HUES6 (cell line): ENCODE results near the gene NUDT9.
"Not testable (repeated sequence)": the region's sequence is repeated elsewhere in the genome, so short reads cannot be mapped to it uniquely, and the experiment has no call there.

Source experiments
- H3K27ac ChIP-seq: 2 replicates; pipeline ENCODE4 v1.7.0; 2013; ENCODE audit warnings: low read depth, mild to moderate bottlenecking, low read length, inconsistent platforms
- H3K27me3 ChIP-seq: 2 replicates; pipeline ENCODE4 v1.6.1; 2013; ENCODE audit warnings: low read length; ENCODE audit not compliant: control insufficient read depth, insufficient read depth
- H3K36me3 ChIP-seq: 2 replicates; pipeline ENCODE4 v1.6.1; 2013; ENCODE audit warnings: low read length; ENCODE audit not compliant: control insufficient read depth, insufficient read depth
- H3K4me1 ChIP-seq: 2 replicates; pipeline ENCODE4 v1.6.1; 2013; ENCODE audit warnings: low read length; ENCODE audit not compliant: control insufficient read depth, insufficient read depth
- H3K4me3 ChIP-seq: 2 replicates; pipeline ENCODE4 v1.5.1; 2013; ENCODE audit warnings: low read depth, low read length
- H3K9ac ChIP-seq: one replicate; pipeline ENCODE4 v1.6.1; 2013; ENCODE audit warnings: mild to moderate bottlenecking, low read length
- H3K9me3 ChIP-seq: 2 replicates; pipeline ENCODE4 v1.6.1; 2013; ENCODE audit warnings: low read depth, low read length; ENCODE audit not compliant: control insufficient read depth, insufficient read depth

Gene NUDT9

DNA sequence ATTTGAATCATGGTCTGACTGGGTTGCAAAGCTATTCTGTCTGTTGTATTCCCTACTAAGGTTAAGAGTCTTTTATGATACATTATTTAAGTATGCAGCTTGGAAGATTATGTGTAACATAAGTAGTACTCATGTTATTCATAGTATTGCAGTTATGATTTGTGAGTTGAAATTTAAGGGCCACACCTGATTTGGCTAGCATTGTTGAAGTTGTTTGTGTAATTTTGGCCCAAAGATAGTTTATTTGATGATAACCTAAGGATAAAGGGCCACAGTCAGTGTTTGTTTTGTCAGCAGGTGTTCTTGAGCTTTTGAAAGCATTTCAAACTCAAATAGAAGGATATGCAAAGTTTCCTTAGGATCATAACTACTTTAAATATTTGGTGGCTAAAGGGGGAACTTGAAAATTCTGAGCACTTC is 38.9 kb downstream of the NUDT9 start:
- Histone ChIP-seq H3K9ac (no peak overlapping the region), H3K4me3 (no peak overlapping the region), H3K36me3 (peaks cover 13% of the 10 kb centered on the region; the same call in 1 of the 2 replicates), H3K27ac (no peak overlapping the region), H3K9me3 (no peaks in the 10 kb centered on the region), H3K27me3 (no peaks in the 10 kb centered on the region), H3K4me1 (peaks cover 8% of the 10 kb centered on the region; the same call in 1 of the 2 replicates)

- Histone ChIP-seq H3K4me1 (peaks cover 5% of the 10 kb centered on the region; the same call in 1 of the 2 replicates), H3K27me3 (no peaks in the 10 kb centered on the region), H3K27ac (no peak overlapping the region), H3K36me3 (peaks cover 13% of the 10 kb centered on the region; the same call in 1 of the 2 replicates), H3K9ac (no peak overlapping the region), H3K4me3 (no peak overlapping the region), H3K9me3 (no peaks in the 10 kb centered on the region)
Observed at GRCh38 chr4:87462102-87462501, 39.7 kb downstream of the NUDT9 start.

DNA sequence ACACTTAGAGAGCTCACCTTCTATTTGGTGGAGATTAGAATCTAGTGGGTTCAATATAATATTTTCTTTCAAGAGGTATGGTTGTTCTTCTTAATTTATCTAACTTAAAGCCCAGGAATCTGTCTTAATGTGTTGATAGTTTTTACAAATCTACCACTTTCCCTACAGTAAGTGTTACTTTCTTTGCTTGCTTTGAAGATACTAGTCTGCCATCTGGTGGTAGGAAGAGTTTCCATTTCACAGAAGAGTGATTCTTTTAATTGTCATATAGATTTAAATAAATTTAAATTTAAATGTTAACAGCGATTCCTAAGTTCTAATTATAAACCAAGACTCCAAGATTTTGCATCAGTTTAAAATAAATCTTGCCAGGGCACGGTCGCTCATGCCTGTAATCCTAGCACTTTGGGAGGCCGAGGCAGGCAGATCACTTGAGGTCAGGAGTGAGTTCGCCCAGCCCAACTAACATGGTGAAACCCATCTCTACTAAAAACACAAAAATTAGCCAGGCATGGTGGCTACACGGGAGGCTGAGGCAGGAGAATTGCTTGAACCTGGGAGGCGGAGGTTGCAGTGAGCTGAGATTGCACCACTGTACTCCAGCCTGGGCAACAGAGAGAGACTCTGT is 43.5 kb downstream of the NUDT9 start:
- no peaks in the 10 kb centered on the region for H3K27me3 ChIP-seq
- H3K4me1 ChIP-seq: peaks cover 5% of the 10 kb centered on the region; the same call in 1 of the 2 replicates
- no peaks in the 10 kb centered on the region for H3K36me3 ChIP-seq
- H3K4me3 ChIP-seq: no peak overlapping the region
- no peaks in the 10 kb centered on the region for H3K9me3 ChIP-seq
- no peak overlapping the region for H3K27ac ChIP-seq
- no peak overlapping the region for H3K9ac ChIP-seq

DNA sequence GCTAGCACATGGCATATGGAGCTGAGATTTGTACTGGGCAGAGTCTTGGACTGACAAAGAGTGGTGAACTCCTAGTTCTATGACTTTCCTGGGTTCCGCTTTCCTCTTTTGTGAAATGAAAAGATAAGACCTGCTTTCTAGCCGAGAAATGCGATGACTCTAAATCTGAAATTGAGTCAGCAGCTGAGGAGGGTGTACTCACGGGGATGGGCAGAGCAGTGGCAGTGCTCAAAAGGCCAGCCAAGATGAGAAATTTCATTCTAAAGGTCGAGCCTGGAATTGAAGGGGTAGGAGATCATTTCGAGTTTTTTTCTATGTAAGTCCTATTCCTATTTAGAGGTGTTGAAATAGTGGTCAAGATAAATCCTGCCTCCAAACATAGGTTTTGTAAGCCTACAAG is 47.0 kb downstream of the NUDT9 start:
- Histone ChIP-seq H3K9ac (no peak overlapping the region), H3K4me3 (no peak overlapping the region), H3K27me3 (no peaks in the 10 kb centered on the region), H3K27ac (no peak overlapping the region), H3K9me3 (no peaks in the 10 kb centered on the region), H3K4me1 (no peaks in the 10 kb centered on the region), H3K36me3 (no peaks in the 10 kb centered on the region)

- Histone ChIP-seq H3K9ac (no peak overlapping the region), H3K4me1 (peaks cover 13% of the 10 kb centered on the region), H3K36me3 (no peaks in the 10 kb centered on the region), H3K27ac (no peak overlapping the region), H3K4me3 (no peak overlapping the region), H3K9me3 (no peaks in the 10 kb centered on the region), H3K27me3 (no peaks in the 10 kb centered on the region)
Observed at GRCh38 chr4:87476934-87477333, 54.6 kb downstream of the NUDT9 start.

DNA sequence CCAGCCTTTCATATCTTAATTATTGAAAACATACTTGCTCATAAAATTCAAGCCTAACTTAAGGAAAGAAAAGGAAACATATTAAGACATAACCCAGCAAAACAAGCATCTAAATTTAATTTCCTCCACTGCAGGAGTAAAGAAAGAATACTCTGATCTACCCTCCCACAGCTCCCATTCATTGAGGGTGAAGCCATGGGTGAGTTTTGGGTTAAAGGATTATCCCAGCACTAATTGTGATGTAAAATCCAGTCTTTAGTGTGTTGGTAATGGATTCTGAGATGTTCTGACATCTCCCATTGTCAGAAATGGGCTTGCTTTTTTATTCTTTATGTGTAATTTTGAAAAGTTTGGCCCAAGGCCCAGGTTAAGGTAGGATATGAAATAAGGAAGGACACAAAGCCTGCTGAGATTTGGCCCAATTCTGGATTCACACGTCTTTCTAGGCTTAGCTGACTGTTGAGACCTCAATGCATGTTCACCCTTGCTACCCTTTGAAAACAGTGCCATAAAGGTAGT is 56.4 kb downstream of the NUDT9 start:
- H3K27ac ChIP-seq: no peak overlapping the region
- H3K27me3 ChIP-seq: no peaks in the 10 kb centered on the region
- peaks cover 13% of the 10 kb centered on the region for H3K4me1 ChIP-seq
- H3K9ac ChIP-seq: no peak overlapping the region
- H3K9me3 ChIP-seq: no peaks in the 10 kb centered on the region
- no peak overlapping the region for H3K4me3 ChIP-seq
- H3K36me3 ChIP-seq: no peaks in the 10 kb centered on the region

- no peaks in the 10 kb centered on the region for H3K36me3 ChIP-seq
- H3K4me1 ChIP-seq: peaks cover 11% of the 10 kb centered on the region
- H3K9ac ChIP-seq: no peak overlapping the region
- H3K27me3 ChIP-seq: no peaks in the 10 kb centered on the region
- H3K9me3 ChIP-seq: no peaks in the 10 kb centered on the region
- H3K27ac ChIP-seq: no peak overlapping the region
- H3K4me3 ChIP-seq: no peak overlapping the region
Observed at GRCh38 chr4:87481377-87481776, 59.0 kb downstream of the NUDT9 start.

DNA sequence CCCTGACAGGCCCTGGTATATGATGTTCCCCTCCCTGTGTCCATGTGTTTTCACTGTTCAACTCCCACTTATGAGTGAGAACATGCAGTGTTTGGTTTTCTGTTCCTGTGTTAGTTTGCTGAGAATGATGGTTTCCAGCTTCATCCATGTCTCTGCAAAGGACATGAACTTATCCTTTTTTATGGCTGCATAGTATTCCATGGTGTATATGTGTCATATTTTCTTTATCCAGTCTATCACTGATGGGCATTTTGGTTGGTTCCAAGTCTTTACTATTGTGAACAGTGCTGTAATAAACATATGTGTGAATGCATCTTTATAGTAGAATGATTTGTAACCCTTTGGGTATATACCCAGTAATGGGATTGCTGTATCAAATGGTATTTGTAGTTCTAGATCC is 60.9 kb downstream of the NUDT9 start:
- not testable (repeated sequence) for H3K4me1 ChIP-seq, H3K27me3 ChIP-seq, H3K4me3 ChIP-seq, H3K27ac ChIP-seq, H3K9me3 ChIP-seq, H3K36me3 ChIP-seq, H3K9ac ChIP-seq

- not testable (repeated sequence) for H3K4me3 ChIP-seq, H3K27me3 ChIP-seq, H3K27ac ChIP-seq, H3K9me3 ChIP-seq, H3K9ac ChIP-seq, H3K36me3 ChIP-seq
- peaks cover 14% of the 10 kb centered on the region for H3K4me1 ChIP-seq
Observed at GRCh38 chr4:87488666-87489065, 66.3 kb downstream of the NUDT9 start.

DNA sequence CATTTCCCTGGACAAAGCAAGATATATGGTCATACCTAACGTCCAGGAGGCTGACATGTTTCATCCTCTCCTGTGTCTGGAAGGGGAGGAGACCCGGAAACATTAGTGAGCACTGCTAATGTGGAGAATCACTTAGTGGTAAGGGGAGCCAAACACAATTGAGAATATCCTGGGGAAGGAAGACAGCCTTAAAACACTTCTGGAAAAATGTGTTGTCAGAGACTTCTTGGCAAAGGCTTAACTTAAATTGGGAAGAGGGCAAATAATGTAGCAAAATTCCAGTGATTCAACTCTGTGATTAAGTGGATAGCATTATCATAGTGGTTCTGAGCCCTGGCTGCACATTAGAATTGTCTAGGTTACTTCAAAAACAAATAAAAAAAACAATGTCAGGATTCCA is 67.3 kb downstream of the NUDT9 start:
- Histone ChIP-seq H3K4me3 (no peak overlapping the region), H3K27me3 (no peaks in the 10 kb centered on the region), H3K9ac (no peak overlapping the region), H3K27ac (no peak overlapping the region), H3K4me1 (peaks cover 14% of the 10 kb centered on the region), H3K9me3 (0 out of 2 replicates have a peak, but pooled peaks cover 5% of the 10 kb centered on the region), H3K36me3 (no peaks in the 10 kb centered on the region)

DNA sequence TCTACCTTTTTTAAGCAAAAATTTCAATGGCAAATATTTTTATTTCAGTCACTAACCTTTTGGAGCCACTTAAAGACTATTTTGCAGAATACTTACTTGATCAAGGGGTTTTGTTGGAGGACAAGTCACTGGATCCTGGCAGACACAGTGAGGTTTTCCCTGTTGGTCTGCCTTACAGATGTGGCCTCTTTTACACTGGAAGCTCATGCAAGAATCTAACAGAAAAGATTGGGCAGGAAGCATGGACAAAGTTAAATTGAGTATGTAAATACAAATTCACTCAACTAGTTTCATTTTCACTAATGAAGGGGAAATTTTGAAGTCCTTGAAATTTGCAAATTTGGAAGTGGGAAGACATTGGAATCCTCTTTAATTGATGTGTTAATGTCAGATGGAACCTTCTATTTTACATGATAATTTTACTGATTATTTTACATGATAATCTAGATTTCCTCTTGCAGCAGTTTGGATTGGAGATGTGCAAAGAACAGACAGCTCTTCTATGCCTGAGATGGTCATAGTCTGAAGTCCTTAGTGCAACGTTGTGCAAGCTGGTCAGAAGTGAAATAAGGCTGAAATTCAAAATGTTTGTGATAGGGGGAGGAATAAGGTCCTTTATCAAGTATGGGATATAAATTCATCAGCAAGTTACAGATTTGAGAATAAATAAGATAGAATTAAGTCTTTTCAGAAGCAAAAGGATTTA is 68.4 kb downstream of the NUDT9 start:
- Histone ChIP-seq H3K36me3 (no peaks in the 10 kb centered on the region), H3K4me1 (peaks cover 14% of the 10 kb centered on the region), H3K9ac (no peak overlapping the region), H3K9me3 (0 out of 2 replicates have a peak, but pooled peaks cover 5% of the 10 kb centered on the region), H3K4me3 (0 out of 2 replicates have a peak overlapping the region, but pooled peaks have one; percentile 3), H3K27me3 (no peaks in the 10 kb centered on the region), H3K27ac (no peak overlapping the region)
